ENCODE measurements around the gene PPARG. TPM values are rescaled to one million over a fixed set of nuclear protein-coding genes. Genes with fewer than 3 reads are reported as not detected.
A peak's percentile ranks its signal among the peaks of the same experiment; 100 is the strongest.
"Not testable (repeated sequence)": the region's sequence is repeated elsewhere in the genome, so short reads cannot be mapped to it uniquely, and the experiment has no call there.

PPARG gene
- total RNA-seq, 2 donors from 2014 or later, result 1.4 to 1.9 TPM

GRCh38 chr3:12455740-12456139 is 166.9 kb downstream of the PPARG start:
- H3K9me3 Mint-ChIP-seq, result no peaks in the 10 kb centered on the region
- no peaks in the 10 kb centered on the region for H3K27me3 Mint-ChIP-seq (ENCODE audit: low read depth)
- DNase-seq (no peak), ATAC-seq (replicated peaks in 1 of 2) (no peak)
- no peak overlapping the region for H3K4me3 Mint-ChIP-seq
- peaks cover 15% of the 10 kb centered on the region for H3K4me1 Mint-ChIP-seq (ENCODE audit: low read depth)
- H3K36me3 Mint-ChIP-seq (ENCODE audit: insufficient read depth in 2 of 2), result no peaks in the 10 kb centered on the region
- H3K27ac Mint-ChIP-seq, result no peak overlapping the region

GRCh38 chr3:12456441-12456840 is 167.6 kb downstream of the PPARG start:
- ATAC-seq (replicated peaks in 1 of 2) (no peak), DNase-seq (no peak)
- Mint-ChIP-seq H3K36me3 (ENCODE audit: insufficient read depth in 2 of 2) (no peaks in the 10 kb centered on the region), H3K4me3 (no peak overlapping the region), H3K27ac (no peak overlapping the region), H3K4me1 (ENCODE audit: low read depth) (peaks cover 22% of the 10 kb centered on the region), H3K27me3 (ENCODE audit: low read depth) (no peaks in the 10 kb centered on the region), H3K9me3 (no peaks in the 10 kb centered on the region)

- not testable (repeated sequence) for H3K36me3 Mint-ChIP-seq (ENCODE audit: insufficient read depth in 2 of 2)
Measured at GRCh38 chr3:12457380-12457779, 168.5 kb downstream of the PPARG start.

GRCh38 chr3:12458901-12459300 is 170.0 kb downstream of the PPARG start:
- no peak for DNase-seq
- H3K36me3 Mint-ChIP-seq (ENCODE audit: insufficient read depth in 2 of 2), result no peaks in the 10 kb centered on the region
- H3K27ac Mint-ChIP-seq, result no peak overlapping the region
- H3K27me3 Mint-ChIP-seq (ENCODE audit: low read depth), result no peaks in the 10 kb centered on the region
- no peaks in the 10 kb centered on the region for H3K9me3 Mint-ChIP-seq
- peaks cover 33% of the 10 kb centered on the region for H3K4me1 Mint-ChIP-seq (ENCODE audit: low read depth)
- no peak overlapping the region for H3K4me3 Mint-ChIP-seq
- ATAC-seq (replicated peaks in 1 of 2), result no peak

More at GRCh38 chr3:12457380-12457779, 168.5 kb downstream of the PPARG start:
- not testable (repeated sequence) for H3K4me3 Mint-ChIP-seq; H3K27me3 Mint-ChIP-seq (ENCODE audit: low read depth); H3K27ac Mint-ChIP-seq; H3K9me3 Mint-ChIP-seq; ATAC-seq (replicated peaks in 1 of 2); DNase-seq
- H3K4me1 Mint-ChIP-seq (ENCODE audit: low read depth), result peaks cover 28% of the 10 kb centered on the region

GRCh38 chr3:12460127-12460526 is 171.3 kb downstream of the PPARG start:
- no peak overlapping the region for H3K27ac Mint-ChIP-seq
- H3K4me1 Mint-ChIP-seq (ENCODE audit: low read depth), result peaks cover 24% of the 10 kb centered on the region
- ATAC-seq (replicated peaks in 1 of 2), result no peak
- no peak for DNase-seq
- no peak overlapping the region for H3K4me3 Mint-ChIP-seq
- no peaks in the 10 kb centered on the region for H3K9me3 Mint-ChIP-seq
- no peaks in the 10 kb centered on the region for H3K36me3 Mint-ChIP-seq (ENCODE audit: insufficient read depth in 2 of 2)
- H3K27me3 Mint-ChIP-seq (ENCODE audit: low read depth), result no peaks in the 10 kb centered on the region

GRCh38 chr3:12461097-12461649 is 172.3 kb downstream of the PPARG start:
- no peak overlapping the region for H3K27ac Mint-ChIP-seq

GRCh38 chr3:12462159-12462947 is 173.5 kb downstream of the PPARG start:
- H3K4me1 Mint-ChIP-seq (ENCODE audit: low read depth), result peaks cover 24% of the 10 kb centered on the region
- DNase-seq, result peak; percentile 9 to 23
- no peak overlapping the region for H3K27ac Mint-ChIP-seq
- no peaks in the 10 kb centered on the region for H3K36me3 Mint-ChIP-seq (ENCODE audit: insufficient read depth in 2 of 2)
- no peaks in the 10 kb centered on the region for H3K9me3 Mint-ChIP-seq
- peak overlapping the region; percentile 32 to 59 for H3K4me3 Mint-ChIP-seq
- no peaks in the 10 kb centered on the region for H3K27me3 Mint-ChIP-seq (ENCODE audit: low read depth)
- ATAC-seq (replicated peaks in 1 of 2), result peak; percentile 47 to 66

More at GRCh38 chr3:12461097-12461649, 172.3 kb downstream of the PPARG start:
- ATAC-seq (replicated peaks in 1 of 2) (peak; percentile 51 to 83), DNase-seq (peak in 1 of 2 donors; percentile 34)
- Mint-ChIP-seq H3K4me3 (no peak overlapping the region), H3K27me3 (ENCODE audit: low read depth) (no peaks in the 10 kb centered on the region), H3K4me1 (ENCODE audit: low read depth) (peaks cover 24% of the 10 kb centered on the region), H3K9me3 (no peaks in the 10 kb centered on the region), H3K36me3 (ENCODE audit: insufficient read depth in 2 of 2) (no peaks in the 10 kb centered on the region)

- Mint-ChIP-seq H3K27me3 (ENCODE audit: low read depth) (no peaks in the 10 kb centered on the region), H3K4me1 (ENCODE audit: low read depth) (peaks cover 24% of the 10 kb centered on the region), H3K9me3 (no peaks in the 10 kb centered on the region), H3K27ac (no peak overlapping the region), H3K4me3 (no peak overlapping the region), H3K36me3 (ENCODE audit: insufficient read depth in 2 of 2) (no peaks in the 10 kb centered on the region)
- ATAC-seq (replicated peaks in 1 of 2), result no peak
- no peak for DNase-seq
Measured at GRCh38 chr3:12463686-12464085, 174.8 kb downstream of the PPARG start.

GRCh38 chr3:12464181-12464580 is 175.3 kb downstream of the PPARG start:
- Mint-ChIP-seq H3K9me3 (no peaks in the 10 kb centered on the region), H3K27ac (no peak overlapping the region), H3K4me3 (no peak overlapping the region), H3K36me3 (ENCODE audit: insufficient read depth in 2 of 2) (no peaks in the 10 kb centered on the region), H3K27me3 (ENCODE audit: low read depth) (no peaks in the 10 kb centered on the region), H3K4me1 (ENCODE audit: low read depth) (peaks cover 24% of the 10 kb centered on the region)
- no peak for DNase-seq
- ATAC-seq (replicated peaks in 1 of 2), result no peak

GRCh38 chr3:12465151-12465835 is 176.4 kb downstream of the PPARG start:
- Mint-ChIP-seq H3K4me1 (ENCODE audit: low read depth) (peaks cover 23% of the 10 kb centered on the region), H3K9me3 (no peaks in the 10 kb centered on the region), H3K27ac (no peak overlapping the region), H3K4me3 (no peak overlapping the region), H3K27me3 (ENCODE audit: low read depth) (no peaks in the 10 kb centered on the region), H3K36me3 (ENCODE audit: insufficient read depth in 2 of 2) (no peaks in the 10 kb centered on the region)
- ATAC-seq (replicated peaks in 1 of 2), result no peak
- no peak for DNase-seq

- Mint-ChIP-seq H3K9me3 (no peaks in the 10 kb centered on the region), H3K36me3 (ENCODE audit: insufficient read depth in 2 of 2) (no peaks in the 10 kb centered on the region), H3K4me3 (no peak overlapping the region), H3K27ac (no peak overlapping the region), H3K4me1 (ENCODE audit: low read depth) (peaks cover 23% of the 10 kb centered on the region), H3K27me3 (ENCODE audit: low read depth) (no peaks in the 10 kb centered on the region)
- no peak for DNase-seq
- ATAC-seq (replicated peaks in 1 of 2), result no peak
Measured at GRCh38 chr3:12465836-12466225, 177.0 kb downstream of the PPARG start.

- H3K9me3 Mint-ChIP-seq, result no peaks in the 10 kb centered on the region
- no peak overlapping the region for H3K27ac Mint-ChIP-seq
- no peak for ATAC-seq (replicated peaks in 1 of 2)
- DNase-seq, result no peak
- H3K27me3 Mint-ChIP-seq (ENCODE audit: low read depth), result no peaks in the 10 kb centered on the region
- peaks cover 19% of the 10 kb centered on the region for H3K4me1 Mint-ChIP-seq (ENCODE audit: low read depth)
- no peak overlapping the region for H3K4me3 Mint-ChIP-seq
- no peaks in the 10 kb centered on the region for H3K36me3 Mint-ChIP-seq (ENCODE audit: insufficient read depth in 2 of 2)
Measured at GRCh38 chr3:12467746-12468145, 178.9 kb downstream of the PPARG start.

- Mint-ChIP-seq H3K4me1 (ENCODE audit: low read depth) (peaks cover 17% of the 10 kb centered on the region), H3K27me3 (ENCODE audit: low read depth) (no peaks in the 10 kb centered on the region), H3K4me3 (no peak overlapping the region), H3K9me3 (no peaks in the 10 kb centered on the region), H3K36me3 (ENCODE audit: insufficient read depth in 2 of 2) (no peaks in the 10 kb centered on the region), H3K27ac (no peak overlapping the region)
- no peak for ATAC-seq (replicated peaks in 1 of 2)
- no peak for DNase-seq
Measured at GRCh38 chr3:12468276-12468675, 179.4 kb downstream of the PPARG start.
